Measurements from ENCODE around the gene FCRLB.
"Not testable (repeated sequence)": the region's sequence is repeated elsewhere in the genome, so short reads cannot be mapped to it uniquely, and the experiment has no call there.

FCRLB gene

DNA sequence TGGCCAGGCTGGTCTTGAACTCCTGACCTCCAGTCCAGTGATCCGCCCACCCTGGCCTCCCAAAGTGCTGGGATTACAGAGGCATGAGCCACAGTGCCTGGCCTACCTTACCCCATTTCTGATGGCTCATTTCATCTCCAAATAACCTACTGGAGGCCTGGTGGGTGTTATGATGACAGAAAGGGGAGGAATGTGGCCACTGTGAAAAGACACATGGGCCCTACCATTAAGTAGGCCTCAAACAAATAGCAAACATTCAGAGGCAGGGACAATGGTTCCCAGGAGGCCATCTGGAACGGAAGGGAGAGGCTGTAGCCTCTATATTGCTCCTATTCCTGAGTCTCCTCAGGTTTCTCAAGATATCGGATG is 15.2 kb upstream of the FCRLB start:
- FAIRE-seq (no peak), DNase-seq (ENCODE audit: insufficient read length, low spot score) (peak; percentile 7)
- no peak for TF ChIP-seq POLR2A (IDR thresholded peaks at IDR 0.05; ENCODE audit: low read depth, low read length)

GRCh38 chr1:161706482-161707347 is 14.6 kb upstream of the FCRLB start, which contains the start of gene FCRLA:
TSS of gene FCRLA (plus strand) at chr1:161707229. CDS start at chr1:161707265, 36 bp downstream.
- no peak for FAIRE-seq

DNA sequence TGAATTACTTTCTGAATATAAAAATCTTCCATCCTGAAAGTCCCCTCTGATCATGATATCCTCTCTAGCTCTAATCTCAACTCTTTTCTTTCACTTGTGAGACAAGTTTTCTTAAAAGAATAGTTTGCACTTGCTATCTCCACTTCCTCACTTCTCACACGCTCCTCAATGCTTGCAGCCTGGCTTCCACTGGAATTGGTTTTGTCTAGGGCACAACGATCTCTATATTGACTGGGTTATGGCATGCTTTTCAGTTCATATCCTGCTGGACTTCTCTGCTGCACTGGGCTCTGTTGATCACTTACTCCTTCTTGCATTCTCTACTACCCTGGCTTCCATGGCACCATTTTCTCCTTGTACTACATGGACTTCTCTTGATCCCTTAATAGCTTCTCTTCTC is 13.8 kb upstream of the FCRLB start:
- no peak for TF ChIP-seq POLR2A (IDR thresholded peaks at IDR 0.05; ENCODE audit: low read depth, low read length)
- no peak for DNase-seq (ENCODE audit: insufficient read length, low spot score)
- no peak for FAIRE-seq

More at GRCh38 chr1:161706482-161707347, 14.6 kb upstream of the FCRLB start, which contains the start of gene FCRLA:
- DNase-seq (ENCODE audit: insufficient read length, low spot score) = peak; percentile 17
- no peak for TF ChIP-seq POLR2A (IDR thresholded peaks at IDR 0.05; ENCODE audit: low read depth, low read length)

DNA sequence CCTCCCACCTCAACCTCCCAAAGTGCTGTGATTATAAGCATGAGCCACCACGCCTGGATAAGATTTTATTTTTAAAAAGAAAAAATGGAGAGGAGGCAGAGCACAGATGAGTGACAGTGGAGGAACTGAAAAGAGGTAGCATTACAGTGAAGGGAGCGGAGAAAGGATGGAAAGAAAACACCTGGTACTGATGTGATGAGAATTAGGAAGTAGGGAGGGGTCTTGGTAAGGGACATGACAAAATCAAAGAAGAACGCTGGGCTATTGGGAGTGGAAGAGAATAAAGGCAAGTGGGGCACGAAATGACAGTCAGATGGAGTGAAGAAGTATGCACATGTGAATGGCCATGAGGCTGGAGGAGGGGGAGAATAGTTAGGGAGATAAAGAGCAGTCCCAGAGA is 12.0 kb upstream of the FCRLB start:
- no peak for FAIRE-seq
- DNase-seq (ENCODE audit: insufficient read length, low spot score) = no peak

GRCh38 chr1:161710560-161710959 is 10.8 kb upstream of the FCRLB start:
- DNase-seq (ENCODE audit: insufficient read length, low spot score) (no peak), FAIRE-seq (no peak)
- no peak for TF ChIP-seq POLR2A (IDR thresholded peaks at IDR 0.05; ENCODE audit: low read depth, low read length)

More for the DNA sequence above, 12.0 kb upstream of the FCRLB start:
- no peak for TF ChIP-seq POLR2A (IDR thresholded peaks at IDR 0.05; ENCODE audit: low read depth, low read length)

- DNase-seq (ENCODE audit: insufficient read length, low spot score) = no peak
- FAIRE-seq = no peak
- no peak for TF ChIP-seq POLR2A (IDR thresholded peaks at IDR 0.05; ENCODE audit: low read depth, low read length)
These were observed 2.6 kb upstream of the FCRLB start for GRCh38 chr1:161718559-161719324.

- no peak for DNase-seq (ENCODE audit: insufficient read length, low spot score)
- FAIRE-seq = no peak
- TF ChIP-seq POLR2A (IDR thresholded peaks at IDR 0.05; ENCODE audit: low read depth, low read length) = no peak
These were observed 2.1 kb upstream of the FCRLB start for GRCh38 chr1:161719325-161719611.

GRCh38 chr1:161720422-161720821 is 922 bp upstream of the FCRLB start:
- no peak for FAIRE-seq
- DNase-seq (ENCODE audit: insufficient read length, low spot score) = no peak
- no peak for TF ChIP-seq POLR2A (IDR thresholded peaks at IDR 0.05; ENCODE audit: low read depth, low read length)

- DNase-seq (ENCODE audit: insufficient read length, low spot score) (peak; percentile 75), FAIRE-seq (peak; percentile 30)
- no peak for TF ChIP-seq POLR2A (IDR thresholded peaks at IDR 0.05; ENCODE audit: low read depth, low read length)
These were observed 497 bp downstream of the FCRLB start for GRCh38 chr1:161721738-161722343.

DNA sequence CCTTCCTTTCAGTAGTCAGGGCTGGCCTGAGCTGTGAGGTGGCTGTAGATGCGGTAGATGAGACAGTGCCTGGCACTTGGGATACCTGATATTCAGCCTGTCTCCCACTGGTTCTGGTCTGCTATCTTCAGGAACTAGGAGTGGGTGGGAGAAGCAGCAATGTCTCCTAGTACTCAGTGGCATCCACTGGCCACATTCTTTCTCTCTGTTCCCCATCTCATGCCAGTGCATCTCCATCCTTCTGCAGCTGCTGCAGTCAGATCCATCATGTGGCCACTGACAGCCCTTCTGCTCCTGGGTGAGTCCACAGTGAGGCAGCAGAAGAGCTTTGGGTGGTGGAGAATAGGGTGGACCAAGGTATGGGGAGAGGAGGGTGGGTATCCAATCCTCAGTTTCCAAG is 1.1 kb downstream of the FCRLB start:
- TF ChIP-seq POLR2A (IDR thresholded peaks at IDR 0.05; ENCODE audit: low read depth, low read length) = no peak
- DNase-seq (ENCODE audit: insufficient read length, low spot score) (no peak), FAIRE-seq (no peak)

GRCh38 chr1:161723459-161724141 is 2.3 kb downstream of the FCRLB start:
- TF ChIP-seq POLR2A (IDR thresholded peaks at IDR 0.05; ENCODE audit: low read depth, low read length) = no peak
- DNase-seq (ENCODE audit: insufficient read length, low spot score) (no peak), FAIRE-seq (no peak)

DNA sequence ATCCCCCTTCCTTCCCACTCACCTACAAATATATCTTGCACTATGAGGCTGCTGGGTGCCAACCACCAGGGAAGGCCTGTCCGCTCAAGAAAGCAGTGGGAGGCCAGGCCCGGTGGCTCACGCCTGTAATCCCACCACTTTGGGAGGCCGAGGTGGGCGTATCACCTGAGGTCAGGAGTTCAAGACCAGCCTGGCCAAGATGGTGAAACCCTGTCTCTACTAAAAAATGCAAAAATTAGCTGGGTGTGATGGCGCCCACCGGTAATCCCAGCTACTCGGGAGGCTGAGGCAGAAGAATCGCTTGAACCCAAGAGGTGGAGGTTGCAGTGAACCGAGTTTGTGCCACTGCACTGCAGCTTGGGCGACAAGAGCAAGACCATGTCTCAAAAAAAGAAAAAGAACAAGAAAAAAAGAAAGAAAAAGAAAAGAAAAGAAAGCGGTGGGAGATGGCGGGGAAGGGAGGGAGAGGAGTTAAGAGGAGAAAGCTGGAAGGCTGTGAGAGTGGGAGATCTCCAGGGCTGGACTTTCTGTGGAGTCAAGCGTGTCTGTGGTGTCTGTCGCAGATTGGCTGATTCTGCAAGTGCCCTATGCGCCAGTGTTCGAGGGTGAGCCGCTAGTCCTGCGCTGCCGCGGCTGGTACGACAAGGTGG is 4.0 kb downstream of the FCRLB start:
- FAIRE-seq; DNase-seq (ENCODE audit: insufficient read length, low spot score): not testable (repeated sequence)
- TF ChIP-seq POLR2A (IDR thresholded peaks at IDR 0.05; ENCODE audit: low read depth, low read length) = 0 out of 2 replicates have a peak, but pooled peaks have one; percentile 12

- no peak for FAIRE-seq
- DNase-seq (ENCODE audit: insufficient read length, low spot score) = peak; percentile 30
These were observed 4.6 kb downstream of the FCRLB start for GRCh38 chr1:161725908-161726472.

More at GRCh38 chr1:161725908-161726472, 4.6 kb downstream of the FCRLB start:
- no peak for TF ChIP-seq POLR2A (IDR thresholded peaks at IDR 0.05; ENCODE audit: low read depth, low read length)

All from H54 (cell line).